ENCODE results near the gene FNDC3A. TPM values are rescaled to one million over a fixed set of nuclear protein-coding genes. Genes with fewer than 3 reads are reported as not detected.
"Not testable (repeated sequence)": the region's sequence is repeated elsewhere in the genome, so short reads cannot be mapped to it uniquely, and the experiment has no call there.

Gene FNDC3A
- total RNA-seq, 1 experiment from 2014 or later, result 49.3 TPM

DNA sequence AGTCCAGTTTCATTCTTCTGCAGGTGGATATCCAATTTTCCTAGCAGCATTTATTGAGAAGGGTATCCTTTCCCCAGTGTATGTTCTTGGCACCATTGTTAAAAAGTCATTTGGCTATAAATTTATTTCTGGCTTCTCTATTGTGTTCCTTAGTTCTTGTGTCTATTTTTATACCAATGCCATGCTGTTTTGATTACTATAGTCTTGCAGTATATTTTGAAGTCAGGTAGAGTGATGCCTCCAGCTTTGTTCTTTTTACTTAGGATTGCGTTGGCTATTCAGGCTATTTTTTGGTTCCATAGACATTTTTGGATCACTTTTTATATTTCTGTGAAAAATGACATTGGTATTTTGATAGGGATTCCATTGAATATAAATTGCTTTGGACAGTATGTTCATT, 172.7 kb downstream of the FNDC3A start:
- intact Hi-C loops (cut with micrococcal nuclease; ENCODE audit: unreplicated experiment), result no loop called here
- POLR2A ChIA-PET (ENCODE audit: low non-redundant PET), result no interaction called here
- H3K36me3 ChIP-seq (ENCODE audit: insufficient read depth, low read length, poor library complexity, severe bottlenecking), result peaks cover 47% of the 10 kb centered on the region

DNA sequence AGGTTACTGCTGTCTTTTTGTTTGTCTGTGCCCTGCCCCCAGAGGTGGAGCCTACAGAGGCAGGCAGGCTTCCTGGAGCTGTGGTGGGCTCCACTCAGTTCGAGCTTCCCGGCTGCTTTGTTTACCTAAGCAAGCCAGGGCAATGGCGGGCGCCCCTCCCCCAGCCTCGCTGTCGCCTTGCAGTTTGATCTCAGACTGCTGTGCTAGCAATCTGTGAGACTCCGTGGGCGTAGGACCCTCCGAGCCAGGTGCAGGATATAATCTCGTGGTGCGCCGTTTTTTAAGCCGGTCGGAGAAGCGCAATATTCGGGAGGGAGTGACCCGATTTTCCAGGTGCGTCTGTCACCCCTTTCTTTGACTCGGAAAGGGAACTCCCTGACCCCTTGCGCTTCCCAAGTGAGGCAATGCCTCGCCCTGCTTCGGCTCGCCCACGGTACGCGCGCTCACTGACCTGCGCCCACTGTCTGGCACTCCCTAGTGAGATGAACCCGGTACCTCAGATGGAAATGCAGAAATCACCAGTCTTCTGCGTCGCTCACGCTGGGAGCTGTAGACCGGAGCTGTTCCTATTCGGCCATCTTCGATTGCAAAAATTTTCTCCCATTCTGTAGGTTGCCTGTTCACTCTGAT, 182.4 kb downstream of the FNDC3A start:
- H3K9me3 ChIP-seq (ENCODE audit: low read depth, low read length, poor library complexity, severe bottlenecking); CTCF ChIA-PET; H3K4me1 ChIP-seq (ENCODE audit: insufficient read depth, low read length, poor library complexity, severe bottlenecking); H3K27ac ChIP-seq (ENCODE audit: low read depth, low read length, poor library complexity, severe bottlenecking); H3K27me3 ChIP-seq (replicated peaks; ENCODE audit: insufficient read depth, low read depth, low read length, poor library complexity); BruUV-seq (replicated peaks); H3K36me3 ChIP-seq (ENCODE audit: insufficient read depth, low read length, poor library complexity, severe bottlenecking); intact Hi-C loops (cut with micrococcal nuclease; ENCODE audit: unreplicated experiment); POLR2A ChIA-PET (ENCODE audit: low non-redundant PET); H3K4me3 ChIP-seq (ENCODE audit: low read depth, low read length, poor library complexity, severe bottlenecking); DNase-seq (ENCODE audit: low spot score): not testable (repeated sequence)

More for the DNA sequence above, 172.7 kb downstream of the FNDC3A start:
- BruUV-seq (replicated peaks), result no TSS peak
- Histone ChIP-seq H3K27me3 (replicated peaks; ENCODE audit: insufficient read depth, low read depth, low read length, poor library complexity) (no peaks in the 10 kb centered on the region), H3K27ac (ENCODE audit: low read depth, low read length, poor library complexity, severe bottlenecking) (no peak overlapping the region), H3K4me1 (ENCODE audit: insufficient read depth, low read length, poor library complexity, severe bottlenecking) (no peaks in the 10 kb centered on the region), H3K4me3 (ENCODE audit: low read depth, low read length, poor library complexity, severe bottlenecking) (no peak overlapping the region), H3K9me3 (ENCODE audit: low read depth, low read length, poor library complexity, severe bottlenecking) (peaks cover 11% of the 10 kb centered on the region)
- CTCF ChIA-PET, result no interaction called here
- no peak for TF ChIP-seq EZH2 (IDR thresholded peaks at IDR 0.05; ENCODE audit: borderline replicate concordance, low read depth, low read length, poor library complexity, severe bottlenecking)
- TF ChIP-seq, protein P1, sequence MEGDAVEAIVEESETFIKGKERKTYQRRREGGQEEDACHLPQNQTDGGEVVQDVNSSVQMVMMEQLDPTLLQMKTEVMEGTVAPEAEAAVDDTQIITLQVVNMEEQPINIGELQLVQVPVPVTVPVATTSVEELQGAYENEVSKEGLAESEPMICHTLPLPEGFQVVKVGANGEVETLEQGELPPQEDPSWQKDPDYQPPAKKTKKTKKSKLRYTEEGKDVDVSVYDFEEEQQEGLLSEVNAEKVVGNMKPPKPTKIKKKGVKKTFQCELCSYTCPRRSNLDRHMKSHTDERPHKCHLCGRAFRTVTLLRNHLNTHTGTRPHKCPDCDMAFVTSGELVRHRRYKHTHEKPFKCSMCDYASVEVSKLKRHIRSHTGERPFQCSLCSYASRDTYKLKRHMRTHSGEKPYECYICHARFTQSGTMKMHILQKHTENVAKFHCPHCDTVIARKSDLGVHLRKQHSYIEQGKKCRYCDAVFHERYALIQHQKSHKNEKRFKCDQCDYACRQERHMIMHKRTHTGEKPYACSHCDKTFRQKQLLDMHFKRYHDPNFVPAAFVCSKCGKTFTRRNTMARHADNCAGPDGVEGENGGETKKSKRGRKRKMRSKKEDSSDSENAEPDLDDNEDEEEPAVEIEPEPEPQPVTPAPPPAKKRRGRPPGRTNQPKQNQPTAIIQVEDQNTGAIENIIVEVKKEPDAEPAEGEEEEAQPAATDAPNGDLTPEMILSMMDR (conservative IDR thresholded peaks at IDR 0.05; ENCODE audit: low read depth, low read length), result no peak
- DNase-seq (ENCODE audit: low spot score), result no peak

DNA sequence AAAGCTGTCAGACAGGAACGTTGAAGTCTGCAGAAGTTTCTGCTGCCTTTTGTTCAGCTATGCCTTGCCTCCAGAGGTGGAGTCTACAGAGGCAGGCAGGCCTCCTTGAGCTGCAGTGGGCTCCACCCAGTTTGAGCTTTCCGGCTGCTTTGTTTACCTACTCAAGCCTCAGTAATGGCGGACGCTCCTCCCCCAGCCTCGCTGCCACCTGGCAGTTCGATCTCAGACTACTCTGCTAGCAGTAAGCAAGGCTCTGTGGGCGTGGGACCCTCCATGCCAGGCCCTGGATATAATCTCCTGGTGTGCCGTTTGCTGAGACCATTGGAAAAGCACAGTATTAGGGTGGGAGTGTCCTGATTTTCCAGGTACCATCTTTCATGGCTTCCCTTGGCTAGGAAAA, 187.4 kb downstream of the FNDC3A start:
- H3K9me3 ChIP-seq (ENCODE audit: low read depth, low read length, poor library complexity, severe bottlenecking), result peaks cover 16% of the 10 kb centered on the region
- H3K4me1 ChIP-seq (ENCODE audit: insufficient read depth, low read length, poor library complexity, severe bottlenecking); POLR2A ChIA-PET (ENCODE audit: low non-redundant PET); H3K27me3 ChIP-seq (replicated peaks; ENCODE audit: insufficient read depth, low read depth, low read length, poor library complexity); DNase-seq (ENCODE audit: low spot score); CTCF ChIA-PET; BruUV-seq (replicated peaks); intact Hi-C loops (cut with micrococcal nuclease; ENCODE audit: unreplicated experiment); H3K27ac ChIP-seq (ENCODE audit: low read depth, low read length, poor library complexity, severe bottlenecking); H3K4me3 ChIP-seq (ENCODE audit: low read depth, low read length, poor library complexity, severe bottlenecking): not testable (repeated sequence)
- peaks cover 18% of the 10 kb centered on the region for H3K36me3 ChIP-seq (ENCODE audit: insufficient read depth, low read length, poor library complexity, severe bottlenecking)

DNA sequence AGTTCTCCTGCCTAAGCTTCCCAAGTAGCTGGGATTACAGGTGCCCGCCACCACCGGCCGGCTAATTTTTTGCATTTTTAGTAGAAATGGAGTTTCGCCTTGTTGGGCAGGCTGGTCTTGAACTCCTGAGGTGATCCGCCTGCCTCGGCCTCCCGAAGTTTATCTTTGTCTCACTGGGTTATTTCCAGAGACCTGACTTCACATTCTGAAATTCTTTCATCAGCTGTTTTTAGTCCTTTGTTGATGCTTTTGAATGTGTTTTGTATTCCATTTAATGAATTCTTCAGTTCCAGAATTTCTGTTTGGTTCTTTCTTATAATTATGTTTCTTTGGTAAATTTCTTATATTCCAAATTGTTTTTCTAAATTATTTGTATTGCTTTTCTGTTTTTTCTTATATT, 189.0 kb downstream of the FNDC3A start:
- BruUV-seq (replicated peaks), result no TSS peak
- ChIA-PET CTCF (no interaction called here), POLR2A (ENCODE audit: low non-redundant PET) (no interaction called here)
- Histone ChIP-seq H3K36me3 (ENCODE audit: insufficient read depth, low read length, poor library complexity, severe bottlenecking) (peaks cover 18% of the 10 kb centered on the region), H3K27me3 (replicated peaks; ENCODE audit: insufficient read depth, low read depth, low read length, poor library complexity) (no peaks in the 10 kb centered on the region), H3K4me1 (ENCODE audit: insufficient read depth, low read length, poor library complexity, severe bottlenecking) (no peaks in the 10 kb centered on the region), H3K27ac (ENCODE audit: low read depth, low read length, poor library complexity, severe bottlenecking) (no peak overlapping the region), H3K9me3 (ENCODE audit: low read depth, low read length, poor library complexity, severe bottlenecking) (peaks cover 16% of the 10 kb centered on the region), H3K4me3 (ENCODE audit: low read depth, low read length, poor library complexity, severe bottlenecking) (no peak overlapping the region)
- intact Hi-C loops (cut with micrococcal nuclease; ENCODE audit: unreplicated experiment), result no loop called here
- no peak for TF ChIP-seq EZH2 (IDR thresholded peaks at IDR 0.05; ENCODE audit: borderline replicate concordance, low read depth, low read length, poor library complexity, severe bottlenecking)
- no peak for DNase-seq (ENCODE audit: low spot score)
